ENCODE measurements around the gene NAT8L.

Gene NAT8L

DNA sequence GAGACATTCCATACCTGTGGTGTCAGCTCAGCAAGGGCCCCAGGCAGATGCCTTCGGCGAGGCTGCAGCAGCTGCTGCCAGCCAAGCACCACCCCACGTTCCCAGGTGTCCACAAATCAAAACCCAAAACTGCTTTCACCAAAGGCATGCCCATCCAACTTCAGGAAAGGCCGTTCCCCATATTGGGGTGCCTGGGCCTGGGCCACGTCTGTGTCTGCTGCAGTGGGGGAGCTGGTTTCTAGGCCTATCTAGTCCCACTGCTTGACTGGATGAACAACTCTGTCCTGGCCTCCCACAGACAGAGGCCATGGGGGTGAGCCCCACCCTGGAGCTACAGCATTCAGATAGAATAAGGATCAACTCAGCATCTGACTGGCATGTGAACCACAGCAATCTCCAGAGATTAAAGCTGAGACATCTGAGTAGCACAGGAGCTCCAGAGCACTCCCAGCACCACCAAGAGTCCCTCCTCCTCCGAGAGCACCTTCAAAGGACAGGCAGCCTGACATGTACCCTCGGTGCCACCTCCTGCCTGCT, 37.0 kb downstream of the NAT8L start:
- DNase-seq = no peak

DNA sequence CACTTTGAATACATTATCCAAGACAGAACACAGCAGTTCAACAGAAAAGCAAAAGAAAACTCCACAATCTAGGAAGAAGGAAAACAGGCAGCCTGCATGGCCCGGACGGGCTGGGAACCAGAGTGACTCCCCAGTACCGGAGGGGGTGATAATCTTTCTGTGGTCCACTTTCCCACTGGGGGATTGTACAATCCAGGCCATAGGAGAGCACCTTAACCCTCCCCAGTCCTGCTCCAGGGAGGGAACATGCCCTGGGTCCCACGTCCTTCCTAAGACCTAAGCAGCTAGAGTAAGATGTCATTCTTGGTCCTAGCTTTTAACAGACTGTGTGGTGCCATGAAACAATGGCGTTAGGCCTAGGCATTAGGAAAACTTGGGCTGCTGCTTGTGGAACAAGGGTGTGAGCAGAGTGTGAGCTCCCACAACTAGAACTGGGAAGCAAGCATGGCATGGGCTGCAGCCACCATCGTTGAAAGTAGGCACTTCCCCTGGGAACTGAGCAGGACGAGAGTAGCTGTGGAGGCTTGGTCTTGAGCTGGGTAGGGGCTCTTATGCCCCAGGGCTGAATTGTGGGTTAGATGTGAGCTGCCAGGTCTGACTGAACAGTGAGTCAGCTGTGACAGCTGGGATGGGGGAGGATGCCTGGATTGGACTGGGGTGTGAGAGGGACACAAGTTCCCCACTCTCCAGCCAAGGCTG, 42.4 kb downstream of the NAT8L start:
- DNase-seq = no peak

DNA sequence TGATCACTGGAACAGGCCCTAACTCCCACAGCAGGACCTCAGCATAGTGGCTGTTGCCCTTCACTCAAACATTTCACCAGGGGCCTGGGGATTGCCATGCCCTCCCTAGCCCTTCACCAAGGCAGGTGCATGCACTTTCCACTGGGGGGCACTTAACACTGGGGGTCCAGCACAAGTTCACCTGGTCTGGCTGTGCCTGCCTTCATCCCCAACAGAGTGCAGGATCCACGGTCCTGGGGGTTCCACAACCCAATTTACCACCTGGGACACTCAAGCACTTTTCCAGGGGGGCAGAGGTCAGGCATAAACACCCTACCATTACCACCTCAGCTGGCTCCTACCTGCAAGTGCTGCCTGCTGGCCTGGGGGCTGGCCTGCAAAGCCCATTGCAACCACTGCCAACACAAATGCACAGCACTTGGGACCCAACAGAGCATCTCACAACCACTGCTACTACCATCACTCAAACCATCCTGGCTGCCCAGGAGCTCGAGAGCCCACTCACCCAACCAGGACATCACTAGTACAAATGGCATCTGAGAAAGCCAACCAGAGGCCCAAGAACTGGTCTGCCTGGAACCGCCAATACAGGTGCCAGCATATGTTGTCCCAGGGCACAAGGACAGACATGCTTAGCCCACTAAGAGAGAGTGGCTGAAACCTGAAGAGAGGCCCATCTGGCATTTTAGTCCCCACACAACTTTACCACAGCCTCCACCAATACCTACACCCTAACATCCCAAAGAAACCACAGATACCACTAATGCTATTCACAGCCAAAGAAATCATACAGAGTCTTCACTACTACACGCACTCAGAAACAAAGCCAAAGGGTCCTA, 43.1 kb downstream of the NAT8L start:
- no peak for DNase-seq

DNA sequence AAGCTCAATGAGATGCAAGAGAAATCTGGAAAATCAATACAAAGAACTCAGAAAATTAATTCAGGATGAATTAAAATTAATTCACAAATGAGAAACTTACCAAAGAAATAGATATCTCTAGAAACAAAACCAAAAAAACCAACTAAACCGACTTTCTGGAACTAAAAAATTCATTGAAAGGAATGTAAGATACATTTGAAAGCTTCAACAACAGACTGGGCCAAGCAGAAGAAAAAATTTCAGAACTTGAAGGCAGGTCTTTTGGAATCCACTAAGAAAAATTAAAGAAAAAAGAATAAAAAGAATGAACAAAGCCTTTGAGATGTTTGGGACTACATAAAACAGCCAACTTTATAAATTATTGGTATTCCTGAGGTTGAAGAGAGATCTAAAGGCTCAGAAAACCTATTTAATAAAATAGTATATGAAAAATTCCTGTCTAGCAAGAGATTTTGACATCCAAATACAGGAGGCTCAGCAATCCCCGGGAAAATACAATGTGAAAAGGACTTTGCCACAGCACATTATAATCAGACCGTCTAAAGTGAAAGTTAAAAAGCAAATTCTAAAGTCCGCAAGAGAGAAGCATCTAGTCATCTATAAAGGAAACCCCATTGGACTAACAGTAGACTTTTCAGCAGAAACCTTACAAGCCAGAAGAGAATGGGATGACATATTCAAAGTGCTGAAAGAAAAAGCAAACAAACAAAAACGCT, 44.2 kb downstream of the NAT8L start:
- no peak for DNase-seq

DNA sequence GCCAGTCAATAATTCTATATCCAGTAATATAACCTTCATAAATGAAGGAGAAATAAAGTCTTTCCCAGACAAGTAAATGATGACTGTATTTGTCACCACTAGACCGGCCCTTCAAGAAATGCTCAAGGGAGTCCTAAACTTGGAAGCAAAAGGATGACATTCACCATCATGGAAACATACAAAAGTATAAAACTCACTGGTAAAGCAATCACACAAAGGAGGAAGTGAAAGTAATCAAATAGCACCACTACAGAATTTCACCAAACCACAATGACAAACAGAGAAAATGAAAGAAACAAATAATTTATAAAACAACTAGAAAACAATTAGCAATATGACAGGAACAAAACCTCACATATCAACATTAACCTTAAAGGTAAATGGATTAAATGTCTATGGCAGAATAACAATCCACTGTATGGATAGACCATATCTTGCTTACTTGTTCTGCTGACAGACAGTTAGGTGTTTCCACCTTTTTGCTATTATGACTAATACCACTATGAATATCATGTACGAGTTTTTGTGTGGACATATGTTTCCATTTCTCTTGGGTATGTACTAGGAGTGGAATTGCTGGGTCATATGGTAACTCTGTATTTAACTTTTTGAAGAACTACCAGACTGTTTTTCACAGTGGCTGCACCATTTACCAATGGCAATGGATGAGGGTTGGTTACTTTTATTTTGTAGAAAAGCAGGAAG, 44.9 kb downstream of the NAT8L start:
- no peak for DNase-seq

DNA sequence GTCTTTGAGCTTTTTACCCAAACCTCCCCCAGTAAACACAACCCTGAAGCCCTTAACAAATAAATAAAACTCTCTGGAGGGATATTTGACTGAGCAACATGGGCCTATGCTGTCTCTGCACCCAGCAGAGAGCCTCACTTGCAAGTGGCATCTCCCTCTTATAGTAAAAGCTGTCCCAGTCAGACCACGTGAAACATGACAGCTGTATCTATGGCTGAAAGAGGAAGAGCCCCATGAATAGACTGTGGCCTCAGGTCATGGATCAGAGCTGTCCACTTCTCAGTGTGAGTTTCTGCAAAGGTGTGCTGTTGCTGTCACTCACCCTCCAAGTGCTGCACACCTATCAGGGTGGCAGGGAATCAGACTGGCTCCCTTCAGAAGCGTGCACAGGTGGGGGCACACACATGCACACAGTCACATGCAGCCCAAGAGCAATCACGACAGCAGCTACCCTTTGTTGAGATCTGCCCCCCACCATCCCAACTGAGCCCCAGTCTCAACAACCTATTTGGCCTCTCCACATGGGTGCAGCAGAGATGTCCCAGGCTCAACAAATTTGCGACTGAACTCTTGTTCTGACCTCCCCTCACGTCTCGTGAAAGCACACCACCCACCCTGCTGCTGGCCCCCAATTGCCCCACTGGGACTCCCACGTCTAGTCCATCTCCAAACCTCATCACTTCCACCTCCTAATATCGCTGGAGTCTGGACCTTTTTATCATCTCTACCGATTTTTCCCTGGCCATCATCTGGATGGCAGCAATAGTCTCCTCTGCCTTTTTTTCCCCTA, 45.6 kb downstream of the NAT8L start:
- no peak for DNase-seq

DNA sequence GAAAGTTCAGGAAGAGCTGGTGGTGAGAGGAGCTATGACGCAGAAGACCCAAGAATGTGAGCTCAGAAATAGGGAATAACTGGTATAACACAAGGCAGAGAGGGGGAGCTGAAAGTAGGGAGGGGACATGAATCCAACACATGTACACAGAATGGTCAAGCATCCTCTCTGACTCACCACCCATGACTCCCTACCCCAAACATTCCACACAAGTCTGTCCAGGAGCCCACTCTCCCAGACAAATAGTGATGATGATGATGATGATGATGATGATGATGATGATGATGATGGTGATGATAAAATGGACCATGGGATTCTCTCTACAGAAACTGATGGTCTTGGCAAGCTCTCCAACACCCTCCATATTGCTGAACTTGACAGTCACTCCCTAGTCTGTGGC, 46.4 kb downstream of the NAT8L start:
- no peak for DNase-seq

DNA sequence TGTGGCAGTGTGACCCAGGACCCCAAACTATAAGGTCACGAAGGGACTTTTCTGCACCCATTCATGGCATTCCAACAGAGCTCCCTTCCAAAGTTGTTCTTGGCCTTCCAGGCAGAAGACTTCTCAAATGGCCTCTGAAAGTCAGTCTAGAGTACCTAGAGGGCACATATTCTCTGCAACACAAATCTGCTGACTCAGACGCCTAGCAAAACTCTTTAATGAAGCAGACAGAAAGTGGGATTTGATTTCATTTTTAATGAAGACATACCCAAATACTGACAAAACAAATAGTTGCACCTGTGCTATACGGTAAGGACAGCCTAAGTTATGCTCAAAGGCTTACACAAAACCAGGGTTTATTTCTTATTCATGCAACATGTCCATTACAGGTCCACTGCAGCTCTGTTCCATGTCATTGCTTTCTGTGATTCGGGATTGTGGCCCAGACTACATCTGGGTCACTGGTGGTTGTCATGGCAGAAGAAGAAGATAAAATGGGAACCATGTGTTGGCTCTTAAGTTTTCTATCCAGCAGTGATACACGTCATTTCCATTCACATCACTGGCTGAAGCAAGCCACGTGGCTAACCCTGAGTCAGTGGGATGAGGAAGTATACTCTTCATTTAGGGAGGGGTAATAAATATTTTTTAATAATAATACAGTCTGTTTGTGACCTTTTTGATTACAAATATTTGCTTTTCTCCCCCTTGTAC, 57.7 kb downstream of the NAT8L start:
- no peak for DNase-seq
